SH-SY5Y (cell line): ENCODE results near the gene AMPH.

Experiments used
- GATA2 ChIP-seq: IDR thresholded peaks from 2 replicates; pipeline ENCODE4 v1.6.1; 2011; ENCODE audit warnings: mild to moderate bottlenecking, low read depth, low read length
- GATA3 ChIP-seq: IDR thresholded peaks from 2 replicates; pipeline ENCODE4 v1.6.1; 2011; ENCODE audit warnings: low read depth, mild to moderate bottlenecking, low read length, moderate library complexity

- TF ChIP-seq GATA3 (no peak), GATA2 (no peak)
Observed at GRCh38 chr7:38448054-38448453, 183.1 kb downstream of the AMPH start.
